GM12801 (cell line): ENCODE results near the gene IL1RAPL1.

Experiments used
- CTCF ChIP-seq: IDR thresholded peaks from one replicate; pipeline ENCODE4 v1.5.1; 2011; ENCODE audit warnings: control low read depth; ENCODE audit not compliant: insufficient read length; ENCODE audit errors: extremely low read depth

IL1RAPL1 gene

DNA sequence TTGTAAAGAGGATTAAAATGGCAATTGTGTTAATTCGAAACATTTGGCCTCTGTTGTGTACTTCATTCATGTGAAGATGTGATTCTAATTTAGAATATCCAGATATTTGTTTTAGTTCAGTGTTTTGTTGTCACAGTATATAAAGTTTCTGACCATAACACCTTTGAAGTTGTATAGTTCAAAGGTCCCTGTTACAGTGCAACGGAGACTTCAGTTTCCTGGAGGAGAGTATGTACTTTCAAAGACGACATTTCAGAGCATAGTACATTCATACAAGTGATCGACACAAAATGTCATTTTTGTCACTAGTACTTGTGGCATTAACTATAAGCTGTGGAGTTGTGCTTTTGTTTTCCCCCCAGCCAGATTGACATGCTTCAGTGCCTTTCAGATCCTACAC is 1255.3 kb downstream of the IL1RAPL1 start:
- TF ChIP-seq CTCF: no peak

GRCh38 chrX:29851857-29852605 is 1264.8 kb downstream of the IL1RAPL1 start:
- TF ChIP-seq CTCF: no peak

- TF ChIP-seq CTCF: no peak
Measured at GRCh38 chrX:29852767-29853166, 1265.5 kb downstream of the IL1RAPL1 start.

GRCh38 chrX:29858714-29859113 is 1271.5 kb downstream of the IL1RAPL1 start:
- TF ChIP-seq CTCF: no peak

DNA sequence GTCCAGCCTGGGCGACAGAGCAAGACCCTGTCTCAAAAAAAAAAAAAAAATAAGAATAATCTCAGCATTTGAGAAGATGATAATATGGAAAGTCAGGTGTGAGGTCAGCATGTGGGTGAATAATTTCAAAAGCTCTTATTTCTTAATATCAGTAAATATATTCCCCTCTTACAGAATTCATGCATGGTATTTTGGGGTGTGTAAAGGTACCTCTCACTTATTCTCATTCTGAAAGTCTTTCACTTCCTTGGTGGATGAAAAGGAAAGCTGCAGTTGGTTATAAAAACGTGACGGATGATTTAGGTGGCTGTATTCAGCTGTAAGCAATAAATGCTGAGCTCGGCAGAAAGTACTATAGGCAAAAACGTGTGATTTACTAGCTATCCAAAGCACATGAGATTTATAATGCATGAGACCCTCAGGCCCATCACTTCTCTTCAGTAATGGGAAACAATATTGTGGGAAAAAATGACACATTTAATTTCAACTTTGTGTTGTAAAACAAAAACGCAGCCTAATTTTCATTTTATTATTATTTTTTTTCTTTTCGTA is 1275.0 kb downstream of the IL1RAPL1 start:
- no peak for TF ChIP-seq CTCF

DNA sequence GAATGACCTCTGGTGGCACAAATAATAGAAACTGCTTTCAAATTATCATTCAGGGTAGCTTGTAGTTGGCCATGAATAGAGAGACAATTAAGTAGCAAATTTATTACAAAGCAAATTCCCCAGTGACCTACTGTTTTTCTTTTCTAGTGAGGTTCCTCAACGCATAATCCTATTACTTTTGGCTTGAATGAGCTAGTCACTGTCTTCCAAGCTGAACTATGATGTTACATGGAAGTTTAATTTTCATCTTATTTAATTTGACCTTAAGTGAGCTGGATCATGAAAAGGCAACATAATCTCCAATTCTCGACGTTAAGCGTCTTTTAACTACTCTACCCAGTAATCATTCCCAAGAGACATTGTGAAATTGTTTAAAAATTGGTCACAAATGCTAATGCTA is 1280.7 kb downstream of the IL1RAPL1 start:
- TF ChIP-seq CTCF: no peak

DNA sequence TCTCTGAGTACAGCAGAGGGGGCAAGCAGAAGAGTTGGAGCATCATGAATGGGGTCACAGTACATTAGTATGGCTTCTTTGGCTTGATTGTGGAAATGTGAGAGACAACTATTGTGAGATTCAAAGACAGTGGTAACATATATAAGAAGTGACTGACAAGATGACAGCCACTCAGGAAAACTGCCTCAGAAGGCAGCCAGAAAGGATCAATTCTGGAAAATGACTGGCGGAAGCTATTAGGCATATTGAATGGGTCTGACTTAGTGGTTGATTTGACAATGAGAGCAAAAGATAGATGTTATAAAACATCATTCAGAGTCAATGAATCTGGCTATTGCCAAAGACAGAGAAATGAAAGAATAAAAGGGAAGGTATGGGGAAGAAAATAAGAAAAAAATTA is 1282.6 kb downstream of the IL1RAPL1 start:
- TF ChIP-seq CTCF: no peak

DNA sequence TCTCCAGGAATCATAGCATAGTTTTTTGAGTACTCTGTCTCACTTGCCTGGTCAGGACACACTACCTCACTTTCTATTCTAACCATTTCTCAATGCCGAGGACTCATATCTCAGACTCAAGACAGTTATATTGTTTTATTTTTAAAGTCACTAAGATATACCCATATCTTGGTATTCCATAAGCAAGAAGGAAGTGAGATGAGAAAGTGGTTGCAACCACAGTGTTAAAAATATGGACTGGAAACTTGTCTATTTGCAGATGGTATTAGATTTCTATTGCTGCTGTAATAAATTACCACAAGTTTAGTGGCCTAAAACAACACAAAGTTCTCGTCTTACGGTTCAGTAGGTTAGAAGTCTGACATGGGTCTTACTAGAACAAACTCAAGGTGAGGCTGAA is 1283.4 kb downstream of the IL1RAPL1 start:
- TF ChIP-seq CTCF: no peak
